Endothelial cell of umbilical vein (primary cell): Measurements from ENCODE around the gene LYSMD3. TPM values are rescaled to one million over a fixed set of nuclear protein-coding genes. Genes with fewer than 3 reads are reported as not detected.

Experiments
- BruUV-seq: library from RNA; stranded (reverse); fragments of 400-500 nt; replicated peaks from 2 replicates; lab custom pipeline; 2021; lab: Mats Ljungman, UMichigan
- CTCF ChIA-PET: fragments of 300-600, 350-600 bp; sonication (Branson Sonifier 250); formaldehyde crosslinking; loops from one replicate; lab custom pipeline; 2021; ENCODE audit warnings: antibody characterized with exemption, inconsistent platforms; lab: Charles Lee
- POLR2A ChIA-PET: fragments of 300-600, 350-600 bp; sonication (Branson Sonifier 250); formaldehyde crosslinking; loops from one replicate; lab custom pipeline; 2021; ENCODE audit warnings: antibody characterized with exemption, inconsistent platforms; lab: Charles Lee
- DNase-seq: peaks from one replicate; pipeline ENCODE4 v3.0.0-alpha.2; 2011; ENCODE audit warnings: low read depth, low spot score
- FAIRE-seq: peaks from 2 replicates; lab custom pipeline; 2011; peaks lifted over from hg19 to GRCh38; lab: Jason Lieb, UNC
- H2AFZ ChIP-seq: 2 replicates; pipeline ENCODE4 v1.6.0; 2012; ENCODE audit warnings: low read depth, low read length, control low read depth, inconsistent platforms
- H3K27ac ChIP-seq: 2 replicates; pipeline ENCODE4 v1.5.1; 2011; ENCODE audit warnings: low read depth, mild to moderate bottlenecking, control low read depth, low read length, moderate library complexity; ENCODE audit not compliant: insufficient read depth
- H3K27me3 ChIP-seq, 2 experiments: 2 replicates each; pipeline versions ENCODE4 v1.6.0 to v1.6.1; 2011; ENCODE audit warnings: low read length in 2 of 2, mixed read lengths in 1 of 2; ENCODE audit not compliant: control insufficient read depth in 2 of 2, insufficient read depth in 2 of 2
- H3K36me3 ChIP-seq, 2 experiments: 2 replicates in 1 of 2; 3 replicates in 1 of 2; pipeline ENCODE4 v1.5.1; 2011; ENCODE audit warnings: low read length in 2 of 2, mild to moderate bottlenecking in 1 of 2, moderate library complexity in 1 of 2; ENCODE audit not compliant: control insufficient read depth in 2 of 2, insufficient read depth in 2 of 2; ENCODE audit errors: extremely low read depth in 1 of 2
- H3K4me1 ChIP-seq: 3 replicates; pipeline ENCODE4 v1.5.1; 2011; ENCODE audit warnings: mild to moderate bottlenecking, low read length; ENCODE audit not compliant: control insufficient read depth, insufficient read depth; ENCODE audit errors: extremely low read depth
- H3K4me2 ChIP-seq: 2 replicates; pipeline ENCODE4 v1.6.1; 2011; ENCODE audit warnings: low read length, control low read depth, mixed read lengths; ENCODE audit not compliant: insufficient read depth
- H3K4me3 ChIP-seq, 3 experiments: fragments of 200-600 bp in 1 of 3; sonication (generic), shearing (Covaris generic) in 1 of 3; replicated peaks in 1 of 3; 2 replicates each; pipeline ENCODE4 v1.5.1; 2011 to 2016; ENCODE audit warnings: control low read depth in 3 of 3, low read length in 3 of 3, mild to moderate bottlenecking in 2 of 3, inconsistent platforms in 1 of 3, low read depth in 1 of 3, moderate library complexity in 1 of 3; ENCODE audit not compliant: insufficient read depth in 1 of 3
- H3K79me2 ChIP-seq: 2 replicates; pipeline ENCODE4 v1.6.0; 2012; ENCODE audit warnings: low read length, inconsistent platforms; ENCODE audit not compliant: control insufficient read depth, insufficient read depth
- H3K9ac ChIP-seq: replicated peaks from 2 replicates; pipeline ENCODE3; 2011; ENCODE audit warnings: low read length, control low read depth; ENCODE audit not compliant: insufficient read depth; ENCODE audit errors: extremely low read depth
- H3K9me1 ChIP-seq: replicated peaks from 3 replicates; pipeline ENCODE4 v1.6.0; 2011; ENCODE audit warnings: mild to moderate bottlenecking, low read length; ENCODE audit not compliant: control insufficient read depth, insufficient read depth; ENCODE audit errors: extremely low read depth
- H3K9me3 ChIP-seq: replicated peaks from 2 replicates; pipeline ENCODE4 v1.5.1; 2012; ENCODE audit warnings: low read length, inconsistent platforms; ENCODE audit not compliant: control insufficient read depth, insufficient read depth
- H4K20me1 ChIP-seq: replicated peaks from 2 replicates; pipeline ENCODE3; 2011; ENCODE audit warnings: mild to moderate bottlenecking, low read length; ENCODE audit not compliant: control insufficient read depth, insufficient read depth; ENCODE audit errors: extremely low read depth
- EZH2 ChIP-seq: IDR thresholded peaks from 2 replicates; pipeline ENCODE4 v1.6.1; 2012; ENCODE audit warnings: borderline replicate concordance, low read depth, mild to moderate bottlenecking, moderate library complexity, low read length, inconsistent platforms; ENCODE audit not compliant: severe bottlenecking
- FOS ChIP-seq: IDR thresholded peaks from 2 replicates; pipeline ENCODE4 v1.6.1; 2011; ENCODE audit warnings: mild to moderate bottlenecking, low read length, moderate library complexity, borderline replicate concordance; ENCODE audit not compliant: insufficient read depth
- GATA2 ChIP-seq: IDR thresholded peaks from 2 replicates; pipeline ENCODE4 v1.7.0; 2011; ENCODE audit warnings: low read depth, mild to moderate bottlenecking, moderate library complexity, mixed read lengths, low read length; ENCODE audit not compliant: insufficient read length, insufficient read depth
- JUN ChIP-seq: IDR thresholded peaks from 2 replicates; pipeline ENCODE4 v1.6.1; 2011; ENCODE audit warnings: borderline replicate concordance, low read depth; ENCODE audit not compliant: insufficient read length, insufficient read depth
- MAX ChIP-seq: IDR thresholded peaks from 2 replicates; pipeline ENCODE4 v1.6.1; 2011; ENCODE audit not compliant: insufficient read depth, insufficient read length
- MYC ChIP-seq: IDR thresholded peaks from one replicate; pipeline ENCODE4 v1.6.1; 2011; ENCODE audit warnings: mild to moderate bottlenecking, low read depth, low read length
- POLR2A ChIP-seq: IDR thresholded peaks from 2 replicates; pipeline ENCODE4 v1.6.1; 2012; ENCODE audit warnings: low read depth, mild to moderate bottlenecking, control low read depth, low read length
- POLR2AphosphoS5 ChIP-seq: IDR thresholded peaks from 2 replicates; pipeline ENCODE4 v1.6.1; 2012; ENCODE audit warnings: low read depth, mild to moderate bottlenecking, control low read depth, low read length, moderate library complexity; ENCODE audit not compliant: insufficient read depth
- dilution Hi-C: fragments of 300-500 bp; cut with MboI; formaldehyde crosslinking; loops from one replicate; pipeline ENCODE4 v1.15.0; 2019; ENCODE audit warnings: low sequenced_read_pairs; ENCODE audit not compliant: extremely low pct_ligation_motif_present
- intact Hi-C: fragments of 100-400 bp; cut with micrococcal nuclease; formaldehyde crosslinking; loops from one replicate; pipeline ENCODE4 v1.10.0; 2022
- polyA plus RNA-seq, 4 experiments: library from polyadenylated mRNA; depleted of rRNA in 3 of 4; stranded (reverse) in 3 of 4; unstranded in 1 of 4; fragments of >200 nt; gene quantifications; 2 replicates each; pipeline versions ENCODE4 v1.2.1 to v1.2.3, GENCODE V29; 2011 to 2012; ENCODE audit warnings: missing spikeins in 1 of 4
- total RNA-seq: library from RNA; stranded (reverse); gene quantifications from 2 replicates; pipeline ENCODE4 v1.2.3, GENCODE V29; 2021
- TF ChIP-seq, protein P1 (sequence below), 2 donors: IDR thresholded peaks; 1 replicate in 1 of 2; 2 replicates in 1 of 2; pipeline ENCODE4 v1.5.1; 2011; ENCODE audit warnings: low read length in 2 of 2, mild to moderate bottlenecking in 2 of 2, moderate library complexity in 2 of 2, control low read depth in 1 of 2, inconsistent platforms in 1 of 2, low read depth in 1 of 2; ENCODE audit not compliant: insufficient read depth in 1 of 2; ENCODE audit errors: extremely low read depth in 1 of 2

The LYSMD3 gene
- total and polyA plus RNA-seq, 2 donors (not counting 3 experiments of a cell fraction or from before 2014, with no cell fraction given): 6.0 to 21.3 TPM

- CTCF ChIA-PET: interaction anchor here (0.7 to 5.3 kb wide), 3 partner anchors 27 to 52 kb away, joined by 3 to 38 read pairs (median 7); partner anchors contain the start of gene LYSMD3
These were observed 52.3 kb downstream of the LYSMD3 start for GRCh38 chr5:90477073-90477472.

DNA sequence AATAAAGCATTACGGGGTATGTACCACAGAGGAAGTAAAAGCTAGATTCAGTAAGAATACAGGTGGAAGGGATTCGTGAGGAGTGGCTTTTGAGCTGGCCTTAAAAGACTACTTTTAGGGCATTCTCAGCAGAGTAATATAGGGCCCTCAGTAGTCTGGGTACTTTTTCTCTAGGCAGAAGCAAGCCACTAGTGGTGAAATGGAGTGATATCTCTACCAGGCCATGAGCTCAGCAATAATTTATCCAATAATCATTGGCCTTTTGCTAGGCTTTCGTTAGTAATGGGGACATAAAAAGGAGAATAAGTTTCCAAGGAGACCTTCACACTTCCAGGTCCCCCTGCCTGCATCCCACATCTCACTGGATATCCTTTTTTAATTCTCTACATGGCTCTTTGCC lies 53.0 kb downstream of the LYSMD3 start:
- Histone ChIP-seq H3K9me1 (no peaks in the 10 kb centered on the region), H3K4me3 (no peak overlapping the region), H3K4me1 (peaks cover 15% of the 10 kb centered on the region), H3K36me3 (no peaks in the 10 kb centered on the region), H3K27me3 (no peaks in the 10 kb centered on the region), H3K4me2 (no peak overlapping the region), H3K9ac (no peak overlapping the region), H3K27ac (no peak overlapping the region), H2AFZ (no peak overlapping the region), H3K79me2 (peaks cover 38% of the 10 kb centered on the region), H4K20me1 (no peaks in the 10 kb centered on the region), H3K9me3 (no peaks in the 10 kb centered on the region)
- no peak for FAIRE-seq
- no peak for TF ChIP-seq POLR2A
- TF ChIP-seq FOS: no peak
- no peak for TF ChIP-seq MAX
- no peak for TF ChIP-seq POLR2AphosphoS5
- TF ChIP-seq GATA2: no peak
- TF ChIP-seq MYC: no peak
- TF ChIP-seq JUN: no peak
- no peak for TF ChIP-seq EZH2
- TF ChIP-seq, protein P1, sequence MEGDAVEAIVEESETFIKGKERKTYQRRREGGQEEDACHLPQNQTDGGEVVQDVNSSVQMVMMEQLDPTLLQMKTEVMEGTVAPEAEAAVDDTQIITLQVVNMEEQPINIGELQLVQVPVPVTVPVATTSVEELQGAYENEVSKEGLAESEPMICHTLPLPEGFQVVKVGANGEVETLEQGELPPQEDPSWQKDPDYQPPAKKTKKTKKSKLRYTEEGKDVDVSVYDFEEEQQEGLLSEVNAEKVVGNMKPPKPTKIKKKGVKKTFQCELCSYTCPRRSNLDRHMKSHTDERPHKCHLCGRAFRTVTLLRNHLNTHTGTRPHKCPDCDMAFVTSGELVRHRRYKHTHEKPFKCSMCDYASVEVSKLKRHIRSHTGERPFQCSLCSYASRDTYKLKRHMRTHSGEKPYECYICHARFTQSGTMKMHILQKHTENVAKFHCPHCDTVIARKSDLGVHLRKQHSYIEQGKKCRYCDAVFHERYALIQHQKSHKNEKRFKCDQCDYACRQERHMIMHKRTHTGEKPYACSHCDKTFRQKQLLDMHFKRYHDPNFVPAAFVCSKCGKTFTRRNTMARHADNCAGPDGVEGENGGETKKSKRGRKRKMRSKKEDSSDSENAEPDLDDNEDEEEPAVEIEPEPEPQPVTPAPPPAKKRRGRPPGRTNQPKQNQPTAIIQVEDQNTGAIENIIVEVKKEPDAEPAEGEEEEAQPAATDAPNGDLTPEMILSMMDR (IDR thresholded peaks at IDR 0.05; ENCODE audit: extremely low read depth in 1 of 2, insufficient read depth in 1 of 2, low read depth in 1 of 2, low read length in 2 of 2): no peak
- BruUV-seq: no TSS peak
- no peak for DNase-seq
- intact Hi-C loops: no loop called here
- dilution Hi-C loops: no loop called here
- CTCF ChIA-PET: interaction anchor here (1.4 to 5.3 kb wide), 2 partner anchors 36 to 53 kb away, joined by 7 to 38 read pairs; partner anchors contain the start of gene LYSMD3
- POLR2A ChIA-PET: no interaction called here

More at GRCh38 chr5:90477073-90477472, 52.3 kb downstream of the LYSMD3 start:
- no peak for FAIRE-seq
- TF ChIP-seq, protein P1 (IDR thresholded peaks at IDR 0.05; ENCODE audit: extremely low read depth in 1 of 2, insufficient read depth in 1 of 2, low read depth in 1 of 2, low read length in 2 of 2): no peak
- TF ChIP-seq FOS: no peak
- no peak for TF ChIP-seq JUN
- no peak for TF ChIP-seq MYC
- TF ChIP-seq POLR2AphosphoS5: no peak
- dilution Hi-C loops: no loop called here
- no peak overlapping the region for H3K27ac ChIP-seq
- POLR2A ChIA-PET: no interaction called here
- peaks cover 15% of the 10 kb centered on the region for H3K4me1 ChIP-seq
- H3K9me3 ChIP-seq: no peaks in the 10 kb centered on the region
- intact Hi-C loops: no loop called here
- no peaks in the 10 kb centered on the region for H3K9me1 ChIP-seq
- H3K4me2 ChIP-seq: peak overlapping the region; percentile 20
- peak; percentile 2 for DNase-seq
- H2AFZ ChIP-seq: no peak overlapping the region
- H3K4me3 ChIP-seq: no peak overlapping the region
- H4K20me1 ChIP-seq: no peaks in the 10 kb centered on the region
- no peak overlapping the region for H3K9ac ChIP-seq
- peaks cover 37% of the 10 kb centered on the region for H3K79me2 ChIP-seq
- no peaks in the 10 kb centered on the region for H3K36me3 ChIP-seq
- no TSS peak for BruUV-seq
- H3K27me3 ChIP-seq: no peaks in the 10 kb centered on the region
